SU-DHL-6 (cell line): ENCODE data around the gene ID4.
"Not testable (repeated sequence)": the region's sequence is repeated elsewhere in the genome, so short reads cannot be mapped to it uniquely, and the experiment has no call there.

ENCODE experiments used
- H2AFZ ChIP-seq: fragments of 200-600 bp; sonication (generic); 2 replicates; pipeline ENCODE4 v1.6.1; 2014; ENCODE audit warnings: low read depth, mild to moderate bottlenecking, moderate library complexity, mixed read lengths, antibody characterized with exemption, low read length; ENCODE audit not compliant: severe bottlenecking
- H3F3A ChIP-seq: fragments of 200-600 bp; shearing (Covaris generic); 2 replicates; pipeline ENCODE4 v1.6.0; 2016; ENCODE audit warnings: antibody characterized with exemption, mild to moderate bottlenecking; ENCODE audit not compliant: insufficient read depth
- H3K27ac ChIP-seq: fragments of 200-600 bp; sonication (generic); 2 replicates; pipeline ENCODE4 v1.5.1; 2016; ENCODE audit warnings: low read depth, mild to moderate bottlenecking, low read length, moderate library complexity, mixed read lengths
- H3K27me3 ChIP-seq: fragments of 200-600 bp; sonication (generic), shearing (Covaris generic); 2 replicates; pipeline ENCODE4 v1.6.0; 2014; ENCODE audit warnings: mild to moderate bottlenecking, low read length
- H3K36me3 ChIP-seq: fragments of 200-600 bp; sonication (generic); 2 replicates; pipeline ENCODE4 v1.6.1; 2014; ENCODE audit warnings: mild to moderate bottlenecking, low read length, mixed read lengths
- H3K4me2 ChIP-seq: fragments of 300-600, 200-600 bp; shearing (Covaris generic), sonication (generic); 2 replicates; pipeline ENCODE4 v1.6.0; 2014; ENCODE audit warnings: low read length, low read depth, mild to moderate bottlenecking; ENCODE audit not compliant: poor library complexity, severe bottlenecking
- H3K4me3 ChIP-seq: fragments of 200-600 bp; sonication (generic); 2 replicates; pipeline ENCODE4 v1.5.1; 2014; ENCODE audit warnings: antibody characterized with exemption, low read length, mild to moderate bottlenecking, mixed read lengths; ENCODE audit not compliant: insufficient read depth, poor library complexity, severe bottlenecking
- H3K79me2 ChIP-seq: fragments of 200-600 bp; sonication (generic); 2 replicates; pipeline ENCODE4 v1.6.1; 2014; ENCODE audit warnings: mild to moderate bottlenecking, low read length, moderate library complexity; ENCODE audit not compliant: insufficient read depth
- H3K9ac ChIP-seq: fragments of 200-600 bp; sonication (generic); 2 replicates; pipeline ENCODE4 v1.7.0; 2014; ENCODE audit warnings: mild to moderate bottlenecking, low read length
- H3K9me2 ChIP-seq: fragments of 200-600 bp; sonication (generic); replicated peaks from 2 replicates; pipeline ENCODE4 v1.6.1; 2014; ENCODE audit warnings: low read length; ENCODE audit not compliant: insufficient read depth
- H3K9me3 ChIP-seq: fragments of 200-600 bp; sonication (generic); 2 replicates; pipeline ENCODE4 v1.6.1; 2014; ENCODE audit warnings: low read length, mixed read lengths; ENCODE audit not compliant: insufficient read depth
- H4K20me1 ChIP-seq: fragments of 200-600 bp; sonication (generic); 2 replicates; pipeline ENCODE4 v1.6.1; 2014; ENCODE audit warnings: low read depth, mild to moderate bottlenecking, antibody characterized with exemption, low read length, moderate library complexity, mixed read lengths
- CTCF ChIP-seq: fragments of 200-600 bp; sonication (generic); IDR thresholded peaks from one replicate; pipeline ENCODE4 v1.5.1; 2017; ENCODE audit warnings: antibody characterized with exemption, mild to moderate bottlenecking, low read length, moderate library complexity; ENCODE audit not compliant: insufficient read depth, poor library complexity, severe bottlenecking
- EZH2phosphoT487 ChIP-seq: fragments of 200-600 bp; sonication (generic), shearing (Covaris generic); conservative IDR thresholded peaks from 2 replicates; pipeline ENCODE4 v1.6.1; 2018; ENCODE audit warnings: mild to moderate bottlenecking, antibody characterized with exemption, low read length, moderate library complexity, mixed read lengths

The ID4 gene

GRCh38 chr6:19852090-19852457 lies 14.9 kb downstream of the ID4 start:
- Histone ChIP-seq H3K4me3 (no peak overlapping the region), H3K9ac (no peak overlapping the region), H4K20me1 (no peaks in the 10 kb centered on the region), H3K27me3 (no peaks in the 10 kb centered on the region), H3K27ac (no peak overlapping the region), H3K36me3 (no peaks in the 10 kb centered on the region), H3K9me3 (no peaks in the 10 kb centered on the region), H3K4me2 (no peak overlapping the region), H2AFZ (no peak overlapping the region), H3F3A (no peaks in the 10 kb centered on the region), H3K79me2 (no peaks in the 10 kb centered on the region), H3K9me2 (no peaks in the 10 kb centered on the region)
- TF ChIP-seq CTCF (no peak), EZH2phosphoT487 (no peak)

DNA sequence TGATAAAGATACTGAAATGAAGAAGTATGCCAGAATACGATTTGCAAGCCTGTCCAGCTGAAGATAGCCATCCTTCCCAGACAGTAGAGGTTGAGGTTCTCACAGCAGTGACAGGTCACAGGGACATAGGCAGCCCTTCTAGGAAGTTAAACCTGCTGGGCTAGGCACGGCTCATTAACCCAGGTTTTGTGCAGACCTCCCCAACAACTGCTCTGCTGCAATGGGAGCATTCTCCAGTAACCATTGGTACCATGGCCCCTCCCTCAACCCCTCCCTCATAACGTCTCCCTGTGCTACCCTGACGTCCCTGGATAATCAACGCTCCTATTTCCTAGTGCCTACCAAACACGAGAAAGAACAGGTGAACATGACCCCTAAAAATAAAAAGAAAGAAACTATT lies 15.8 kb downstream of the ID4 start:
- no peaks in the 10 kb centered on the region for H3K9me3 ChIP-seq
- no peaks in the 10 kb centered on the region for H3F3A ChIP-seq
- H3K9ac ChIP-seq = no peak overlapping the region
- no peak overlapping the region for H3K27ac ChIP-seq
- no peak for TF ChIP-seq CTCF
- no peak for TF ChIP-seq EZH2phosphoT487
- H3K9me2 ChIP-seq = no peaks in the 10 kb centered on the region
- H4K20me1 ChIP-seq = no peaks in the 10 kb centered on the region
- no peaks in the 10 kb centered on the region for H3K79me2 ChIP-seq
- no peak overlapping the region for H2AFZ ChIP-seq
- no peaks in the 10 kb centered on the region for H3K27me3 ChIP-seq
- no peak overlapping the region for H3K4me2 ChIP-seq
- H3K4me3 ChIP-seq = no peak overlapping the region
- H3K36me3 ChIP-seq = no peaks in the 10 kb centered on the region

DNA sequence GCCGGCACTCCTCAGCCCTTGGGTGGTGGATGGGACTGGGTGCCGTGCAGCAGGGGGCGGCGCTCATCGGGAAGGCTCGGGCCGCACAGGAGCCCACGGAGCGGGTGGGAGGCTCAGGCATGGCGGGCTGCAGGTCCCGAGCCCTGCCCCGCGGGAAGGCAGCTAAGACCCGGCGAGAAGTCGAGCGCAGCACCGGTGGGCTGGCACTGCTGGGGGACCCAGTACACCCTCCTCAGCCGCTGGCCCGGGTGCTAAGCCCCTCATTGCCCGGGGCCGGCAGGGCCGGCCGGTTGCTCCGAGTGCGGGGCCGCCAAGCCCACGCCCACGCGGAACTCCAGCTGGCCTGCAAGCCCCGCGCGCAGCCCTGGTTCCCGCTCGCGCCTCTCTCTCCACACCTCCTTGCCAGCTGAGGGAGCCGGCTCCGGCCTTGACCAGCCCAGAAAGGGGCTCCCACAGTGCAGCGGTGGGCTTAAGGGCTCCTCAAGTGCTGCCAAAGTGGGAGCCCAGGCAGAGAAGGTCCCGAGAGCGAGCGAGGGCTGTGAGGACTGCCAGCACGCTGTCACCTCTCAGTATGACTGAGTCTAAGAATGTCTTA lies 17.3 kb downstream of the ID4 start:
- H3K9ac ChIP-seq, H3K27ac ChIP-seq, H3K4me3 ChIP-seq, H3K4me2 ChIP-seq, H2AFZ ChIP-seq, H4K20me1 ChIP-seq, H3K36me3 ChIP-seq, H3F3A ChIP-seq, H3K9me3 ChIP-seq, H3K79me2 ChIP-seq, H3K9me2 ChIP-seq, H3K27me3 ChIP-seq: not testable (repeated sequence)

DNA sequence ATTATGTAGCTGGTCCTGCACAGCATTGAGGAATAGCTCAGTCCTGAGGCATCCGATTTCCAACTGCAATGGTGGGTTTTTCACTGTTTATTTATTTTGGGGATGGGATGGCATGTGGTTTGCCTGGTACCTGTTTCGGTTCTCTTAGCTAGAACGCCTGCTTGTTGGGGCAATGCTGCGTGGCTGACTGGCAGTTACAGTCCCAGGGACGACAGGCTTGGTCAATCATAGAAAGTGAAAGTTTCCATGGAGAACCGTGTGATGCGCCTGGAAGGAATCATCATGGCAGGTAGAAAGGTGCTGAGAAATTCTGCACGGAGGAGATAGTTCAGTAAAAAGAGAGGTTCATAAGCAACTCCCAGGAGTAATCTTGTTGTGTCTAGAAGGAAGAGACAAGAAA lies 18.4 kb downstream of the ID4 start:
- H3K27ac ChIP-seq = no peak overlapping the region
- H3F3A ChIP-seq = no peaks in the 10 kb centered on the region
- H2AFZ ChIP-seq = no peak overlapping the region
- H3K27me3 ChIP-seq = no peaks in the 10 kb centered on the region
- no peaks in the 10 kb centered on the region for H4K20me1 ChIP-seq
- H3K9me2 ChIP-seq = no peaks in the 10 kb centered on the region
- H3K36me3 ChIP-seq = no peaks in the 10 kb centered on the region
- no peak overlapping the region for H3K4me2 ChIP-seq
- no peak overlapping the region for H3K4me3 ChIP-seq
- no peaks in the 10 kb centered on the region for H3K79me2 ChIP-seq
- no peak overlapping the region for H3K9ac ChIP-seq
- TF ChIP-seq CTCF = no peak
- no peak for TF ChIP-seq EZH2phosphoT487
- no peaks in the 10 kb centered on the region for H3K9me3 ChIP-seq
